ENCODE data around the gene MS4A6E. TPM values are rescaled to one million over a fixed set of nuclear protein-coding genes. Genes with fewer than 3 reads are reported as not detected.
"Not testable (repeated sequence)": the region's sequence is repeated elsewhere in the genome, so short reads cannot be mapped to it uniquely, and the experiment has no call there.

The MS4A6E gene
- total RNA-seq, 2 donors from 2014 or later: not detected

DNA sequence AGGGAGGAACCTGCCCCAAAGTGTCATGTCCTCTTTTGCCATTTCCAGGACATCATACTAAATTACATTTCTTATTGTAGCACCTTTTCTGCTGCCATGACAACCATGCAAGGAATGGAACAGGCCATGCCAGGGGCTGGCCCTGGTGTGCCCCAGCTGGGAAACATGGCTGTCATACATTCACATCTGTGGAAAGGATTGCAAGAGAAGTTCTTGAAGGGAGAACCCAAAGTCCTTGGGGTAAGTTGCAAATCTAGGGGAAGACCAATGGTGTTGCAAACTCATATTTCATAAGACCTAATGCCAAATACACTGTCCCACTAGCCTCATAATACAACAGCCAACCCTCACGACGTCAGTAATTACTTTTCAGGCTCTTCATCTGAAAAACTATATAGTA, 34.9 kb upstream of the MS4A6E start:
- Mint-ChIP-seq H3K9me3 (peaks cover 27% of the 10 kb centered on the region), H3K27me3 (ENCODE audit: insufficient read depth) (no peaks in the 10 kb centered on the region), H3K4me3 (no peak overlapping the region), H3K4me1 (no peaks in the 10 kb centered on the region), H3K27ac (no peak overlapping the region), H3K36me3 (ENCODE audit: low read depth) (no peaks in the 10 kb centered on the region)
- Histone ChIP-seq H3K9me3 (ENCODE audit: control insufficient read depth, low read length) (no peaks in the 10 kb centered on the region), H3K4me1 (ENCODE audit: control insufficient read depth, insufficient read depth, low read length) (no peaks in the 10 kb centered on the region), H3K36me3 (ENCODE audit: control insufficient read depth, insufficient read depth, low read length) (no peaks in the 10 kb centered on the region), H3K4me3 (ENCODE audit: low read length) (no peak overlapping the region), H3K27me3 (ENCODE audit: control insufficient read depth, insufficient read depth, low read length, poor library complexity, severe bottlenecking) (no peaks in the 10 kb centered on the region), H3K9ac (ENCODE audit: extremely low read depth, low read length, poor library complexity, severe bottlenecking) (no peak overlapping the region), H3K27ac (ENCODE audit: low read depth, low read length) (no peak overlapping the region)
- TF ChIP-seq, protein P1, sequence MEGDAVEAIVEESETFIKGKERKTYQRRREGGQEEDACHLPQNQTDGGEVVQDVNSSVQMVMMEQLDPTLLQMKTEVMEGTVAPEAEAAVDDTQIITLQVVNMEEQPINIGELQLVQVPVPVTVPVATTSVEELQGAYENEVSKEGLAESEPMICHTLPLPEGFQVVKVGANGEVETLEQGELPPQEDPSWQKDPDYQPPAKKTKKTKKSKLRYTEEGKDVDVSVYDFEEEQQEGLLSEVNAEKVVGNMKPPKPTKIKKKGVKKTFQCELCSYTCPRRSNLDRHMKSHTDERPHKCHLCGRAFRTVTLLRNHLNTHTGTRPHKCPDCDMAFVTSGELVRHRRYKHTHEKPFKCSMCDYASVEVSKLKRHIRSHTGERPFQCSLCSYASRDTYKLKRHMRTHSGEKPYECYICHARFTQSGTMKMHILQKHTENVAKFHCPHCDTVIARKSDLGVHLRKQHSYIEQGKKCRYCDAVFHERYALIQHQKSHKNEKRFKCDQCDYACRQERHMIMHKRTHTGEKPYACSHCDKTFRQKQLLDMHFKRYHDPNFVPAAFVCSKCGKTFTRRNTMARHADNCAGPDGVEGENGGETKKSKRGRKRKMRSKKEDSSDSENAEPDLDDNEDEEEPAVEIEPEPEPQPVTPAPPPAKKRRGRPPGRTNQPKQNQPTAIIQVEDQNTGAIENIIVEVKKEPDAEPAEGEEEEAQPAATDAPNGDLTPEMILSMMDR (conservative IDR thresholded peaks at IDR 0.05): no peak
- no peak for DNase-seq
- 100% methylated on average over 2 of the region's 2 CpGs; no CpG with 5 or more reads in 1 of the 2 experiments for WGBS, 2 experiments (ENCODE audit: insufficient coverage in 1 of 2, insufficient read length in 1 of 2)

DNA sequence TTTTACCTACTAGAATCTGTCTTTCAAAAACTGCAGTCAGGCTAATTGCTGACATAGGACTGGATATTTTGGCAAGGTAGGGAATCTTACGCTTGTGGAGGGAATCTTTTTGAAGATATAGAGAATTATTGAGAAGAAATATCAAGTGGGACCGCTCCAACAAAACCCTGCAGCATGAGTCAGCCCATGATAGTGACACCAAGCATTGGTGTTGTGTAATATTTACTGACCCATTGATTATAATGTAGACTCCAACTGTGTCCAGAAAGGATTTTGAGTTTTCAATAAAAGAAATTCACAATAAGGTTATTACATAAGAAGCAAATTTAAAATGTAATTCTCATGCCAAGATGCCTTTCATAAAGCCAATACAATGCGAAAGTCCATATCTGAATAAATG, 25.9 kb upstream of the MS4A6E start:
- H3K27me3 ChIP-seq (ENCODE audit: control insufficient read depth, insufficient read depth, low read length, poor library complexity, severe bottlenecking): peaks cover 19% of the 10 kb centered on the region
- no peaks in the 10 kb centered on the region for H3K9me3 ChIP-seq (ENCODE audit: control insufficient read depth, low read length)
- DNase-seq: no peak
- Mint-ChIP-seq H3K36me3 (ENCODE audit: low read depth) (no peaks in the 10 kb centered on the region), H3K4me1 (peaks cover 9% of the 10 kb centered on the region), H3K27ac (no peak overlapping the region), H3K4me3 (no peak overlapping the region), H3K27me3 (ENCODE audit: insufficient read depth) (peaks cover 3% of the 10 kb centered on the region), H3K9me3 (no peaks in the 10 kb centered on the region)
- no peak overlapping the region for H3K9ac ChIP-seq (ENCODE audit: extremely low read depth, low read length, poor library complexity, severe bottlenecking)
- H3K4me3 ChIP-seq (ENCODE audit: low read length): no peak overlapping the region
- WGBS, 2 experiments (ENCODE audit: insufficient coverage in 1 of 2, insufficient read length in 1 of 2): 90 to 97% methylated on average over 3 of the region's 3 CpGs
- TF ChIP-seq, protein P1 (conservative IDR thresholded peaks at IDR 0.05): no peak
- H3K27ac ChIP-seq (ENCODE audit: low read depth, low read length): no peak overlapping the region
- no peaks in the 10 kb centered on the region for H3K36me3 ChIP-seq (ENCODE audit: control insufficient read depth, insufficient read depth, low read length)
- H3K4me1 ChIP-seq (ENCODE audit: control insufficient read depth, insufficient read depth, low read length): peaks cover 4% of the 10 kb centered on the region

- not testable (repeated sequence) for H3K36me3 Mint-ChIP-seq (ENCODE audit: low read depth); H3K4me3 Mint-ChIP-seq
- WGBS, 2 experiments (ENCODE audit: insufficient coverage in 1 of 2, insufficient read length in 1 of 2): 91 to 96% methylated on average over 4 to 6 of the region's 6 CpGs
These were observed 25.2 kb upstream of the MS4A6E start for GRCh38 chr11:60301884-60302283.

DNA sequence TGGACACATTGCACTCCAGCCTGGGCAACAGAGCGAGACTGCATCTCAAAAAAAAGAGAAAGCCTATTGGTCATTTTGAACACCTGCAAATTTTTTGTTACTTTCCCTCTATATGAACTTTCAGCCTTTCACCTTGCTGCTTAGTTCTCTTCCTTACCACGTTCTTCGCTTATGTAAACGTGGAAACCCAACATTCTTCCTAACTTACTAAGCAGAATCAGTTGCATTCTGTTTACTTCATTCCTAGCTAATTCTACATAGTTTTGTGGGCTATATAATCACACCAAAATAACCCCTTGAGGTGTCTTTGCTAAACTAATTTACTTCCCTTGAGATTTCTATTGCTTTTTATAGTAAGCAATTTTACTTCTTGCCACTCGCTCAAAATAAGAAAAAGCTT, 23.4 kb upstream of the MS4A6E start:
- peaks cover 3% of the 10 kb centered on the region for H3K27me3 Mint-ChIP-seq (ENCODE audit: insufficient read depth)
- no peaks in the 10 kb centered on the region for H3K9me3 Mint-ChIP-seq
- H3K4me1 ChIP-seq (ENCODE audit: control insufficient read depth, insufficient read depth, low read length): peaks cover 7% of the 10 kb centered on the region
- no peak overlapping the region for H3K4me3 ChIP-seq (ENCODE audit: low read length)
- no peaks in the 10 kb centered on the region for H3K36me3 Mint-ChIP-seq (ENCODE audit: low read depth)
- H3K9ac ChIP-seq (ENCODE audit: extremely low read depth, low read length, poor library complexity, severe bottlenecking): no peak overlapping the region
- peaks cover 19% of the 10 kb centered on the region for H3K27me3 ChIP-seq (ENCODE audit: control insufficient read depth, insufficient read depth, low read length, poor library complexity, severe bottlenecking)
- peaks cover 17% of the 10 kb centered on the region for H3K4me1 Mint-ChIP-seq
- no peaks in the 10 kb centered on the region for H3K36me3 ChIP-seq (ENCODE audit: control insufficient read depth, insufficient read depth, low read length)
- 83 to 95% methylated on average over 4 to 5 of the region's 5 CpGs for WGBS, 2 experiments (ENCODE audit: insufficient coverage in 1 of 2, insufficient read length in 1 of 2)
- no peak overlapping the region for H3K27ac ChIP-seq (ENCODE audit: low read depth, low read length)
- TF ChIP-seq, protein P1 (conservative IDR thresholded peaks at IDR 0.05): no peak
- no peaks in the 10 kb centered on the region for H3K9me3 ChIP-seq (ENCODE audit: control insufficient read depth, low read length)
- no peak overlapping the region for H3K27ac Mint-ChIP-seq
- no peak for DNase-seq
- no peak overlapping the region for H3K4me3 Mint-ChIP-seq

More at GRCh38 chr11:60301884-60302283, 25.2 kb upstream of the MS4A6E start:
- H3K4me1 Mint-ChIP-seq: peaks cover 16% of the 10 kb centered on the region
- peaks cover 19% of the 10 kb centered on the region for H3K27me3 ChIP-seq (ENCODE audit: control insufficient read depth, insufficient read depth, low read length, poor library complexity, severe bottlenecking)
- H3K27ac Mint-ChIP-seq; DNase-seq; H3K36me3 ChIP-seq (ENCODE audit: control insufficient read depth, insufficient read depth, low read length); H3K27me3 Mint-ChIP-seq (ENCODE audit: insufficient read depth); H3K4me1 ChIP-seq (ENCODE audit: control insufficient read depth, insufficient read depth, low read length); H3K27ac ChIP-seq (ENCODE audit: low read depth, low read length); H3K9me3 Mint-ChIP-seq; H3K9me3 ChIP-seq (ENCODE audit: control insufficient read depth, low read length); H3K4me3 ChIP-seq (ENCODE audit: low read length); H3K9ac ChIP-seq (ENCODE audit: extremely low read depth, low read length, poor library complexity, severe bottlenecking): not testable (repeated sequence)

Measured in endodermal cell (in vitro differentiated cells).